ENCODE data around the gene SIX2.
A peak's percentile ranks its signal among the peaks of the same experiment; 100 is the strongest.

The SIX2 gene

DNA sequence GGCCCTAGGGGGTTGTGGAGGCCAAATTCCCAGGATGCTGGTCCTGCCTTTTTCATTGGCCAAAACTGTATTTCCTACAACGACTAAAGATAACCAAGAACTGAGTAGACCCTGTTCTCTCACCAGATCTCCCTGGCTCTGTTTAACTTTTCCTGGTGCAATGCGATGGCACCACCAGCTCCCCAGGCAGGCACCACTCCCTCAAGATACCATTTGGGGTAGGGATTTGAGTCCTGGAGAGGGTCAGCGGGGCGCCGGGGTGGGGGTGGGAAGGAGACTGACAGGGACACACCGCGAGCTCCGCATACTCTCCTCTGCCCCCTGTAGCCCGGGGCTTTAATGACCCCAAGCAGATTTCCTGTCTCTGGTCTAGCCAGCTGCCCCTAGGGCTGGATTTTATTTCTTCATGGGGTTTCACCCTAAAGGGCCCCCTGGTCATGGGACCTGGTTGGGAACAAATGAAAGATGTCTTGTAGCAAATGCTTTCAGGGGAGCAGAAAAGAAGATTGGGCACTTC, 7.3 kb downstream of the SIX2 start:
- no peak for DNase-seq (ENCODE audit: low read depth)

DNA sequence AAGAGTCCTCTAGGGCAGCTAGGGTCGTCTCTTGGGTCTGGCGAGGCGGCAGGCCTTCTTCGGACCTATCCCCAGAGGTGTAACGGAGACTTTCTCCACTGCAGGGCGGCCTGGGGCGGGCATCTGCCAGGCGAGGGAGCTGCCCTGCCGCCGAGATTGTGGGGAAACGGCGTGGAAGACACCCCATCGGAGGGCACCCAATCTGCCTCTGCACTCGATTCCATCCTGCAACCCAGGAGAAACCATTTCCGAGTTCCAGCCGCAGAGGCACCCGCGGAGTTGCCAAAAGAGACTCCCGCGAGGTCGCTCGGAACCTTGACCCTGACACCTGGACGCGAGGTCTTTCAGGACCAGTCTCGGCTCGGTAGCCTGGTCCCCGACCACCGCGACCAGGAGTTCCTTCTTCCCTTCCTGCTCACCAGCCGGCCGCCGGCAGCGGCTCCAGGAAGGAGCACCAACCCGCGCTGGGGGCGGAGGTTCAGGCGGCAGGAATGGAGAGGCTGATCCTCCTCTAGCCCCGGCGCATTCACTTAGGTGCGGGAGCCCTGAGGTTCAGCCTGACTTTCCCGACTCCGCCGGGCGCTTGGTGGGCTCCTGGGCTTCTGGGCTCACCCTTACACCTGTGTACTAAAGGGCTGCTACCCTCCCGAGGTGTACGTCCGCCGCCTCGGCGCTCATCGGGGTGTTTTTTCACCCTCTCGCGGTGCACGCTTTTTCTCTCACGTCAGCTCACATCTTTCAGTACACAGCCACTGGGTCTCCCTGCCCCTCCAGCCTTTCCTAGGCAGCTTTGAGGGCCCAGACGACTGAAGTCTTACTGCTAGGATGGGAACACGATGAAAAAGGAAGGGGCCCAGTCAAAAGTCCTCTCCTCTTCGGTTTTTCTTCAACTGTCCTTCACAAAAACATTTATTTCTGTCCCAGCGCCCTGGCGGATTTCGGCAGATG, 8.1 kb downstream of the SIX2 start:
- no peak for DNase-seq (ENCODE audit: low read depth)

DNA sequence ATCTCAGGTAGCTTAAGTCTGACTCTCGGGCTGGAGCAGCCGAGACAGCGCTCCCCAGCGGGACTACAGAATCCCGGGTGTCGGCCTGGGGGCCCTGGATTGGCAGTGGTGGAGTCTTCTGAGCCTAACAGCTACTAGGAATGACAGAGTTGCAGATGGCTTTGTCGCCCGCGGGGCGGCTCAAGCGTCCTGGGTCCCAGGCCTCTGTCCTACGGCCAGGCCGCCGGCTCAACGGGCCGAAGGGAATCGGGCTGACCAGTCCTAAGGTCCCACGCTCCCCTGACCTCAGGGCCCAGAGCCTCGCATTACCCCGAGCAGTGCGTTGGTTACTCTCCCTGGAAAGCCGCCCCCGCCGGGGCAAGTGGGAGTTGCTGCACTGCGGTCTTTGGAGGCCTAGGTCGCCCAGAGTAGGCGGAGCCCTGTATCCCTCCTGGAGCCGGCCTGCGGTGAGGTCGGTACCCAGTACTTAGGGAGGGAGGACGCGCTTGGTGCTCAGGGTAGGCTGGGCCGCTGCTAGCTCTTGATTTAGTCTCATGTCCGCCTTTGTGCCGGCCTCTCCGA, 8.8 kb downstream of the SIX2 start:
- peak; percentile 10 for DNase-seq (ENCODE audit: low read depth)

- no peak for DNase-seq (ENCODE audit: low read depth)
Measured at GRCh38 chr2:44999540-44999939, 9.7 kb downstream of the SIX2 start.

DNA sequence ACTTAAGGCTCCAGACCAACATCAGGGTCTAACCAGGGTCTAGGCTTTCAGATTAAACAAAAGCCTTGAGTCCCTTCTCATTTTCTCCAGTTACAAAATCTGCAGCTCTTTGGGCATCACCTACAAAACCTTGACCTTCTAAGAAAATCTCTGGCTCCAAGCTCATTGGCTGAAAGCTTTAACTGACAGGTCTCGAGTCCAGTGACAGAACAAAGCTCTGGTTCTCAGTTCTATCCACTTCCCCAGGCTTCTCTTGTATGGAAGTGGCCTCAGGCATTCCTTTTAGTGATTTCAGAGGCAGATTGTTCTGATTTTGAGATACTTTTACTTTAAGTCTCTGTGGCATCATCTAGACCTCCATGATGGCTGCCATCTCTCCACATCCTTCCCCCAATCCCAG, 11.3 kb downstream of the SIX2 start:
- DNase-seq (ENCODE audit: low read depth) = peak; percentile 22

DNA sequence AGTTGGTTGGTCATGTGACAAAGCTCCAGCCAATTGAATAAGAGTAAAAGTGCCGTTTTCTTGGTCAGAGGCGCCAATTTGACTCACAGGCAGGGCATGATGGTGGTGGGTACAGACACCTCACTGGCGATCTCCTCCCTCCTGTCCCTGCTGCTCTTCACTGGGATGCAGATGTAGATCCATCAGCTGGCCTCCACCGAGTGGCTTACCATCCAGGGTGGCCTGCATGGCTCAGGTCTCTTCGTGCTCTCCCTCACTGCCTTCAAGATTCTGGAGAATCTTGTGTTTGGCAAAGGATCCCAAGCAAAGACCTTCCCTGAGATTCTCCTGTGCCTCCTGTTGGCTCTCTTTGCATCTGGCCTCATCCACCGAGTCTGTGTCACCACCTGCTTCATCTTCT, 12.9 kb downstream of the SIX2 start:
- no peak for DNase-seq (ENCODE audit: low read depth)

- no peak for DNase-seq (ENCODE audit: low read depth)
Measured at GRCh38 chr2:44994377-44994776, 14.9 kb downstream of the SIX2 start.

- DNase-seq (ENCODE audit: low read depth) = no peak
Measured at GRCh38 chr2:44989176-44989575, 20.1 kb downstream of the SIX2 start.

DNA sequence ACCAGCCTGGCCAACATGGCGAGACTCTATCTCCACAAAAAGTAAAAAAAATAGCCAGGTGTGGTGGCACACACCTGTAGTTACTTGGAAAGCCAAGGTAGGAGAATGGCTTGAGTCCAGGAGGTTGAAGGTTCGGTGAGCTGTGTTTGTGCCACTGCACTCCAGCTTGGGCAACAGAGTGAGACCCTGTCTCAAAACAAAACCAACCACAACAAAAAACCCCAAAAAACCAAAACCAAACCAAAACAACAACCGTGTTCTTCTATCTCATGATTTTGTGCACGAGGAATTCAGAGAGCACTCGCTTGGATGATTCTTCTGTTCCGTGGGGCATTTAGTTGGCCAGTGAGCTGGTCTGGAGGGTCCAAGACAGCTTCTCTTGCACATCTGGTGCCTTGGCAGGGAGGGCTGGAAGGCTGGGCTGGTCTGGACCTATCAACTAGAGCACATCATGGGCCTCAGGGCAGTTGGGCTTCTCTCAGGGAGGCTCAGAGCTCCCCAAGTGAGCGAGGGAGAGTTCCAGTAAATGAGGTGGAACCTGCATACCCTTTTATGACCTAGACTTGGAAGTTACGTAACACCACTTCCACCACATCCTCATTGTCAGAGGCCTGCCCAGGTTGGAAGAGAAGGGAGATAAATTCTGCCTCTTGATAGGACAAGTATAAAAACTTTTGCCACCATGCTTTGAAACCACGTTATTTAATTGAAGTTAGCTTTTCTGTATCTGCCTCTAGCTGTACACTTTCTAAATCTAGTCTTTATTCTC, 25.2 kb downstream of the SIX2 start:
- no peak for DNase-seq (ENCODE audit: low read depth)

GRCh38 chr2:44981714-44982108, 27.5 kb downstream of the SIX2 start:
- DNase-seq (ENCODE audit: low read depth) = peak; percentile 54

GRCh38 chr2:44980751-44981713, 28.2 kb downstream of the SIX2 start:
- DNase-seq (ENCODE audit: low read depth) = no peak

DNA sequence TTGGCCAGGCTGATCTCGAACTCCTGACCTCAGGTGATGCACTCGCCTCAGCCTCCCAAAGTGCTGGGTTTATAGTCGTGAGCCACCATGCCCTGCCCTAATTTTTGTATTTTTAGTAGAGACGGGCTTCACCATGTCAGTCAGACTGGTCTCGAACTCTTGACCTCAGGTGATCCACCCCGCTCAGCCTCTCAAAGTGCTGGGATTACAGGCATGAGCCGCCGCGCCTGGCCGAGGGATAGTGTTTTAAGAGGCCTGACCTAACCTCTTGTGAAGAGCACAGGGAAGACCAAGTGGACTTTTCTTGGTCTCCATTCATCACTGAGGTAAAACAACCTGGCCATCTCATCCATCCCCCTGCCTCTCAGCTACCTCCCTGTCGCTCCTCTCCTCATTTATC, 29.7 kb downstream of the SIX2 start:
- DNase-seq (ENCODE audit: low read depth) = no peak

DNA sequence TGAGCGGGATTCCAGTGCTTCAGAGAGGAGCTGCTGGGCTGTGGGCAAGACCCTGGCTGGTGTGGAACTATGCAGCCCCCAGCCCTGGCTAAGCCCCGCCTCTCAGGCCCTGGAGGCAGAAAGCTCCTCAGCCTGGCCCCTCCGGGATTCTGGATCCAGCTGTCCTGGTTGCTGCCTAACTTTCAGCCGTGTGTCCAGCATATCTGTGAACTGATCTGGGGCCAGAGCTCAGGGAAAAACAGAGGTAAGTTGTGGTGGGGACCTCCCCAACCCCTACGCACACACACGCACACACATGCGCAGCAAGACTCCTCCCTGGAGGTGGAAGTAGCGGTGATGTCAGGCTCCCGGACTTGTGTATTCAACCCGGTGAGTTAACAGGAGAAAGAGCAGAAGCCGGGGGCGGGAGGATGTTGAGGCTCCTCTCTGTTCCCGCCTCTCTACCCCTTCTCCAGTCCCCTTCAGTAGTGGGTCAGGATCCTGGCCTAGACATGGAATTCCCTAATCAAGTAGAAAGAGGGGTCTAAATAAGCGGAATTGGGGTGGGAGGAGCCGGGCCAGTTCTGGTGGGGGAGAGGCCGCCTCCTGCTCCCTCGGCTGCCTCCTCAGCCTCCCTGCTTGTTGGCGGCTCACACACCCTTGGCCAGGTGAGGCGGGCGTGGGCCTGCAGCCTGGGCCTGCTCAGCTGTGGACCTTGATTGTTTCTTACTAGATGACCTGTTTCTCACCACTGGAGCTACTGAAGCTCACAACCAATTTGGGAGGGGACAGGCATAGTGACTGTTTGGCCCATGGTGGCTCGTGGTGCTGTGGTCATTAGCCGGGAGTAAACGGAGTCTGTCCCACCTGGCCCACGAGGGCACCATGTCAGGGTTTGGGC, 33.4 kb downstream of the SIX2 start:
- peak; percentile 48 for DNase-seq (ENCODE audit: low read depth)

DNA sequence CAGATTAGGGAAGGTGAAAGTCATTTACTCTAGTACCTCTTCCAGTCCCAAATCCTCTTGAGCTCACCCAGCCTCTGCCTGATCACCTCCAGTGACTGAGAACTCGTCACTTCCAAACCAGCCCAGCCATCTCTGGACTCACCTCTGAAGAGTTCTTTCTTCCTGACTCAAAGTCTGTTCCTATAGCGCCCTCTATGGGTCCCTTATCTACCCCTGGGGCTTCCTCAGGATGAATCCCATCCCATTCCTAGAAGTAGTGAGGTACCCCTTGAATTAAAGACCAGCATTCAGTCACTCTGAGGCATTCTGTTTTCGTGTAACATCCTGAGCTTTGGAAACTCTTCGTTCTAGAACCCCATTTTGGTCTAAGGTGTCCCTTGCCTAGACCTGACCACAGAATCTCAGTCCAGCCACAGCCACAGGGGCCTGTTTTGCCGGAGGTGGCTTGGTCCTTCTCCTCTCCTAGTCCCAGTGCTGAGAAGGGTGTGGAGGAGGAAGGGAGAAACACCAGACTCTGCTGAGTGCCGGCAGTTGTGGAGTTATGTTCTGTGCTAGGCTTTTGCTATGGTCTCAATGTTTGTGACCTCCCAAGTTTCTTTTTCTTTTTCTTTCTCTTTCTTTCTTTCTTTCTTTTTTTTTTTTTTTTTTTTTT, 35.1 kb downstream of the SIX2 start:
- peak; percentile 31 for DNase-seq (ENCODE audit: low read depth)

DNA sequence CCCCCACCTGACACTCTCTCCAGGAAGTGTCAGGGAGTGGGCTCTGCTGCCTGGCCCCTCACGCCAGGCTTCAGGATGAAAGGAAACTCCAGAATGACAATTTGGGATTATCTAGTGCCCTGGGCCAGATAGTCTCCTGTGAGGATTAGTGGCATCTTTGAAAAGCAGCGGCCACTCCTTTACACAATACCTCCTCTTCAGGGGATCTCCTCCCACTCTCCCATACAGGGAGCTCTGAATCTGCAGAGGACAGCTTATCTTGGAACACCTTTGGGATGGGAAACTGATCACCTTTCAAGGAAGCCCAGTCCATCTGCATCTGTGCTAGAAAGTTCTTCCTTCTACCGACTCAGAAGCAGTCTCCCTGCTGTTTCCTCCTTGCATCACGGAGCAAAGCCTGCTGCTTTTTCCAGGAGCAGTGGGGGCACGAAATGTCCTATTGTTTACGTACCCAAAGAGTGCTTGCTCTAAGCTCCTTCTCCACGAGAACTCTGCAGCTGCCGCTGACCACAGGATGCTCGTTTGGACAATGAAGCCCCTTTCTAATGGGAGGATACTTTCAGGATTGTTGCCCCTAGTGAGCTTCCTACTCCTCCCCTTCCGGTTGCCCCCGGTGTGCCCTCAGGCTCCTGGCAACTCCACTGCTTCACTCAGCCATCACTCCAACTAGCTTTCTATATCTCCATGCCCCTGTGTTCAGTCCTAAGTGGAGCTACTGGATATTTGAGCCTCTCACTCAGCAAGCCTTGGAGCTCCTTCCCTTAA, 36.3 kb downstream of the SIX2 start:
- DNase-seq (ENCODE audit: low read depth) = no peak

DNA sequence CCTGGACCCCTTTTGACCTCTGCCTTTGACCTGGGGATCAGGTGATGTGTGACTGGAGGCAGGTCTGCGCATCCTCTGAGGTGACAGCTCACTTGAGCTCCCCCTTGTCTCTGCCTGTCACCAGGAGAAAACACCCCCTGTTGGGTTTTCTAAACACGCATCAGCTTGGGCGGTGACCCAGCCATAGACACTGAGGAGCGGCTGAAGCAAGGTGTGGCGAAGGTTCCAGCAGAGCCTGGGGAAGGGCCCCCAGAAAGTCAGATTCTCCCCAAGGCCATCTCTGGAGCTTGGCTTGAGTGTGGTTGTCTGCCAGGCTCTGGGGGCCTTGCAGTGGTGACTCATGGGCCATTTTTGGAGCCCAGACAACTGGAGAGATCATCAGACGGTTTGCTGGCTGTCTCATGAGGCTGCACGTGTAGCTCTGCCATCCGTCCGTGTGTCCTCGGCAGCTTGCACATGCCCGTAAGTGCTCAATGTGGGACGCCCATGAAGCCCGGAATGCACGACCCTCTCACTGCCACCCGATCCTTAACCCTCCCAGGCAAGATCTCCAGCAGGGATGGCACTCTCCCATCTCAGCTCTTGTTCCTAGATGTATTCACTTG, 38.3 kb downstream of the SIX2 start:
- no peak for DNase-seq (ENCODE audit: low read depth)

DNA sequence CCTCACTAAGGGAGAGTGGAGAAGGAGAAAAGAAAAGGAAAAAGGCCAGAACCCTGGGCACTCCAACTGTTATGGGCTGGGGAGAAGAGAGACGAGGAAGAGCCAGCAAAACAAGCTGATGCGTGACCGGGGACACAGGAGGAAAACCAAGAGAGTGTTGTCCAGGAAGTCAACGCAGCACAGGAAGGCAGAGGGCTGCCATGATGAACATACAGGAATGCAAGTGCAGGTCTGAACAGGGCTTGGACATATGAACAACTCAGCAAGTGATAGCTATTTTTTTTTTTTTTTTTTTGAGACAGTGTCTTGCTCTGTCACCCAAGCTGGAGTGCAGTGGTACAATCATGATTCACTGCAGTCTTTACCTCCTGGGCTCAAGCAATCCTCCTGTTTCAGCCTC, 39.3 kb downstream of the SIX2 start:
- no peak for DNase-seq (ENCODE audit: low read depth)

- no peak for DNase-seq (ENCODE audit: low read depth)
Measured at GRCh38 chr2:44967727-44968432, 41.4 kb downstream of the SIX2 start.
